Measurements from ENCODE around the gene TP53BP1. TPM values are rescaled to one million over a fixed set of nuclear protein-coding genes. Genes with fewer than 3 reads are reported as not detected.
A peak's percentile ranks its signal among the peaks of the same experiment; 100 is the strongest.

Gene TP53BP1
- total RNA-seq, 1 experiment from 2014 or later: 54.1 TPM

DNA sequence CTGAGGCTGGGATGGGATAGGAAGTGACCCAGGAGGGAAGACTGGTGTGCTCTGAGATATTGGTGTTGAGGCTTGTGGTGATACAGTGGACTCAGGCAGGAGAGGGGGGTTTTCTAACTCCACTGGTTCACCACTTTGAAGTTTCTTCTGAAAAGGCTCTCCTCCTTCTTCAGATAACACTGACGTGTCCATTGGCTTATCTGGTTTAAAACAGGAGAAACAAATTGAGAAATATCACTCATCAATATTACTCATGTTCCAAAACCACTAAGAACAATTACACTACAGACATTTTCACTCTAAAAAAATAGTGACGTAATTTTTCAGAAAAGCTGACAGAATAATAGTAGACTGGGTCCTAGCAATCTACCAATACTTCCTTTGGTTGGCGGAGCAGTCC, 23.1 kb downstream of the TP53BP1 start:
- Histone ChIP-seq H3K36me3 (ENCODE audit: control insufficient read depth in 1 of 2, insufficient read depth in 2 of 2, low read length in 2 of 2) (peaks cover 21 to 36% of the 10 kb centered on the region in 2 experiments), H3K9me3 (ENCODE audit: control insufficient read depth in 1 of 2, insufficient read depth in 1 of 2, low read depth in 1 of 2, low read length in 2 of 2) (no peaks in the 10 kb centered on the region)
- intact Hi-C loops (cut with micrococcal nuclease): no loop called here

DNA sequence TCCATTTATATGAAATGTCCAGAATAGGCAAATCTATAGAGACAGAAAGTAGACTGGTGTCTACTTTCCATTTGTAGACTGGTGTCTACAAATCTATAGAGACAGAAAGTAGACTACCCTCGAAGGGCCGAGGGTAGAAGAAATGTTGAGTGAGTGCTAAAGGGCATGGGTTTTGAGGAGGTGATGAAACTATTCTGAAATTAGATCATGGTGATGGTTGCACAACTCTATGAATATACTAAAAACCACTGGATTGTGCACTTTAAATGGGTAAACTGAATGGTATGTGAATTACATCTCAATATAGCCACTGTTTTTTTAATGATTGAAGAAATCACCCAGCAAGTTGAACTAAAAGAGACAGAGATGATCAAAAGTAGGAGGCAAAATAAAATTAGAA, 27.9 kb downstream of the TP53BP1 start:
- no peak overlapping the region for H3K4me2 ChIP-seq (ENCODE audit: low read length)
- BruUV-seq (replicated peaks): no TSS peak
- no peaks in the 10 kb centered on the region for H3K9me3 ChIP-seq (ENCODE audit: control insufficient read depth in 1 of 2, insufficient read depth in 1 of 2, low read depth in 1 of 2, low read length in 2 of 2)
- peaks cover 14 to 37% of the 10 kb centered on the region in 2 experiments for H3K36me3 ChIP-seq (ENCODE audit: control insufficient read depth in 1 of 2, insufficient read depth in 2 of 2, low read length in 2 of 2)
- no peak for ATAC-seq
- H3K9ac ChIP-seq (ENCODE audit: low read length): no peak overlapping the region
- POLR2A ChIA-PET: no interaction called here
- no peak for TF ChIP-seq SP1 (IDR thresholded peaks at IDR 0.05; ENCODE audit: low read depth)
- TF ChIP-seq CEBPB (IDR thresholded peaks at IDR 0.05; ENCODE audit: low read depth): peak; percentile 27; the same call in 1 of the 2 replicates
- TF ChIP-seq EGR1 (IDR thresholded peaks at IDR 0.05; ENCODE audit: low read depth): no peak
- no peak for TF ChIP-seq POLR2AphosphoS5 (IDR thresholded peaks at IDR 0.05; ENCODE audit: low read depth, low read length)
- no peak for TF ChIP-seq CBX3 (IDR thresholded peaks at IDR 0.05; ENCODE audit: low read depth)
- no peaks in the 10 kb centered on the region for H3K4me1 ChIP-seq (ENCODE audit: control insufficient read depth in 1 of 2, insufficient read depth in 2 of 2, low read length in 2 of 2)
- no peaks in the 10 kb centered on the region for H3K79me2 ChIP-seq (ENCODE audit: insufficient read depth, low read length)
- H3K27me3 ChIP-seq (ENCODE audit: insufficient read depth, low read length): no peaks in the 10 kb centered on the region
- DNase-seq (ENCODE audit: low read depth, low spot score): no peak
- intact Hi-C loops (cut with micrococcal nuclease): no loop called here
- H3K27ac ChIP-seq (ENCODE audit: low read depth, low read length): no peak overlapping the region
- H3K9me2 ChIP-seq (ENCODE audit: insufficient read depth): no peaks in the 10 kb centered on the region
- RAD21 ChIA-PET (ENCODE audit: low non-redundant PET in 1 of 2, low total read pairs in 2 of 2, uncharacterized antibody in 2 of 2, unreplicated experiment in 2 of 2): no interaction called here
- CTCF ChIA-PET: no interaction called here
- H3K4me3 ChIP-seq (replicated peaks in 1 of 2; ENCODE audit: low read depth in 1 of 2, low read length in 2 of 2): no peak overlapping the region
- H2AFZ ChIP-seq (ENCODE audit: low read depth, low read length, poor library complexity, severe bottlenecking): no peak overlapping the region
- no peaks in the 10 kb centered on the region for H4K20me1 ChIP-seq (ENCODE audit: insufficient read depth)

More for the DNA sequence above, 23.1 kb downstream of the TP53BP1 start:
- Histone ChIP-seq H3K4me2 (ENCODE audit: low read length) (no peak overlapping the region), H3K27ac (ENCODE audit: low read depth, low read length) (no peak overlapping the region), H3K9ac (ENCODE audit: low read length) (no peak overlapping the region), H3K27me3 (ENCODE audit: insufficient read depth, low read length) (no peaks in the 10 kb centered on the region), H2AFZ (ENCODE audit: low read depth, low read length, poor library complexity, severe bottlenecking) (no peak overlapping the region), H3K9me2 (ENCODE audit: insufficient read depth) (no peaks in the 10 kb centered on the region), H4K20me1 (ENCODE audit: insufficient read depth) (no peaks in the 10 kb centered on the region), H3K4me1 (ENCODE audit: control insufficient read depth in 1 of 2, insufficient read depth in 2 of 2, low read length in 2 of 2) (no peaks in the 10 kb centered on the region), H3K79me2 (ENCODE audit: insufficient read depth, low read length) (no peaks in the 10 kb centered on the region), H3K4me3 (replicated peaks in 1 of 2; ENCODE audit: low read depth in 1 of 2, low read length in 2 of 2) (no peak overlapping the region)
- ChIA-PET CTCF (no interaction called here), RAD21 (ENCODE audit: low non-redundant PET in 1 of 2, low total read pairs in 2 of 2, uncharacterized antibody in 2 of 2, unreplicated experiment in 2 of 2) (no interaction called here), POLR2A (no interaction called here)
- DNase-seq (ENCODE audit: low read depth, low spot score): no peak
- no peak for ATAC-seq
- no TSS peak for BruUV-seq (replicated peaks)
- TF ChIP-seq JUND (IDR thresholded peaks at IDR 0.05) (no peak), SP1 (IDR thresholded peaks at IDR 0.05; ENCODE audit: low read depth) (no peak), EGR1 (IDR thresholded peaks at IDR 0.05; ENCODE audit: low read depth) (no peak), EZH2 (IDR thresholded peaks at IDR 0.05) (no peak), CEBPB (IDR thresholded peaks at IDR 0.05; ENCODE audit: low read depth) (no peak), POLR2AphosphoS5 (IDR thresholded peaks at IDR 0.05; ENCODE audit: low read depth, low read length) (no peak)

All from HCT116 (cell line).